Activated CD4-positive, CD25-positive, alpha-beta regulatory T cell treated with anti-CD3 and anti-CD28 coated beads, Interleukin-2, amount 50 U/mL, for 72 hours (primary cell): ENCODE results near the gene LAGE3.

ENCODE experiments used
- DNase-seq: peaks from one replicate; pipeline ENCODE4 v3.0.0; 2021

LAGE3 gene

GRCh38 chrX:154478728-154479622, at the start of gene LAGE3:
Gene LAGE3 (minus strand): TSS chrX:154479281. CDS start chrX:154478915, 366 bp downstream.
- peak; percentile 97 for DNase-seq

DNA sequence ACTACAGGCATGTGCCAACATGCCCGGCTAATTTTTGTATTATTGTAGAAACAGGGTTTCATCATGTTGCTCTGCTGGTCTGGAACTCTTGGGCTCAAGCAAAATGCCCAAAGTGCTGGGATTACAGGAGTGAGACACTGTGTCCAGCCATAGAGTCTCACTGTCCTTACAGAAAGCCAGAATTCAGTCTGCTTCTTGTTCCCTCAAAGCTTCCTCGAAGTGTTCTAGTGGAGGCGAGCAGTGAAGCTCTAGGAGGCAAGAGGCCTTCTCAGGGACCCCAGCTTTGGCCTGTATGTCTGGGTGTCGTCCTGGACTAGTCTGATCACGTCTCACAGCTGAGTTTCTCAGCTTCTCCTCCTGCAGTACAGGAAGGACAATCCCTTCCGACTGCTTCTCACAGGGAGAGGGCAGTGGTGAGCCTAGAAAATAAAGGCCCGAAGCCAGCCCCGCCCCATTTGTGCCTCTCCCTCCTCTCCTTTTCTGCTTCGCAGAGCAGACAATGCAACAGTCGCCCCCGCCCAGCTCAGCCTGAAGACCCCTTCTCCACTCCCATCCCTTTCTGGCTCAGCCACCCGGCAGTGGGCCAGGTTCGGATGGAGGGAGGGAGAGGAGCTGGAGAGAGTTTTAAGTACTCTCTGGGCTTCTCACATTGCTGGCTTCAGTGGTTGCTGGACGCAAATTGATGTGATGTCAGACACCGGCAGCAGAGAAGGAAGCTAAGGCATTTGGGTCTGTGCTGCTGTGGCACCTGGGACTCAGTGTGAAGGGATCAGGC, 48.0 kb upstream of the LAGE3 start:
- DNase-seq: peak; percentile 48

DNA sequence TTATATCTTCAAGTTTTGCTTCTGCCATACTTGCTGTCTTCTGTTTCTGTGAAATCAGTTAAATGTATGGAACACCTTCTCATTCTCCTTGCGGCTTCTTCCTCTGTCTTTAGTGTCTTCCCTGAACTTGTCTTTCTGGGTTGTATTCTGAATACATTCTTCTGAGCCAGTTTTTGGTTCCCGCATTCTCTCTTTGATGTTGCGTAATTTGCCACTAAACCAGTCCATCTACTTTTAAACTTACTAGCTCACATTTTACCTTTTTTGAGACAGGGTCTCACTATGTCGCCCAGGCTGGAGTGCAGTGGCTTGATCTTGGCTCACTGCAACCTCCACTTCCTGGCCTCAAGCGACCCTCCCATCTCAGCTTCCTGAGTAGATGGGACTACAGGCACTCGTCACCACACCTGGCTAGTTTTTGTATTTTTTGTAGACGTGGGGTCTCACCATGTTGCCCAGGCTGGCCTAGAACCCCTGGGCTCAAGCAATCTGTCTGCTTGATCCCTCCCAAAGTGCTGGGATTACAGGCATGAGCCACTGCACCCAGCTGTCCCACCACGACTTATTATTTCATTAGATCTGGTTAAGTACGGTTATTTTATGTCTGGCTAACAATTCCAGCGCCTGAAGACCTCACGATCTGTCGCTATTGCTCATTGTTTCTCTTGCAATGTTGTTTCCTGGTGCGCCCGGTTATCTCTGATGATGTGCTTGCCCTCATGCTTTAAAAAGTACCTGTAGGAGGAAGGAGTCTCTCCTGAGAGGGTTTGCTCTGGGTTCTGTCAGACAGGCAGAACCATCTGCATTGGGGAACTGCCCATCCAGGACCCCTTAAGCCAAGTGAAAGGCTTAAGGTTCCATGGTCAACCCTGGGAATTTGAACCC, 46.8 kb upstream of the LAGE3 start:
- DNase-seq: no peak

DNA sequence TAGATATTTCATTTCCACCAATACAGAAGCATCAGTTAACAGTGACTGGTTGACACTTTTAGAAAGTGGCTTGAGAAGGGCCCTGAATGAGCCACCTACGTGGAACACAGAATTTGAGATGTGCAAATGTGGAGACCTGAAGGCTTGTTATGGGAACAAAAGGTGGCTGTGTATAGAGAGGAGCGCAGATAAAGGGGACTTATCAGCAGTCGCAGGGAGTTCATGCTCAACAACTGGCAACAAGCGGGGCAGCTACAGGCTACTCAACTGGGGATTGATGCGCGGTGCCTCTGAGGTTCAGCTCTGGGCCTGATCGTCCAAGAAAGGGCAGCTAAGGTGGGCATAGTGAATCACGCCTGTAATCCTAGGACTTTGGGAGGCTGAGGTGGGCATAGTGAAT, 40.3 kb upstream of the LAGE3 start:
- DNase-seq: no peak

DNA sequence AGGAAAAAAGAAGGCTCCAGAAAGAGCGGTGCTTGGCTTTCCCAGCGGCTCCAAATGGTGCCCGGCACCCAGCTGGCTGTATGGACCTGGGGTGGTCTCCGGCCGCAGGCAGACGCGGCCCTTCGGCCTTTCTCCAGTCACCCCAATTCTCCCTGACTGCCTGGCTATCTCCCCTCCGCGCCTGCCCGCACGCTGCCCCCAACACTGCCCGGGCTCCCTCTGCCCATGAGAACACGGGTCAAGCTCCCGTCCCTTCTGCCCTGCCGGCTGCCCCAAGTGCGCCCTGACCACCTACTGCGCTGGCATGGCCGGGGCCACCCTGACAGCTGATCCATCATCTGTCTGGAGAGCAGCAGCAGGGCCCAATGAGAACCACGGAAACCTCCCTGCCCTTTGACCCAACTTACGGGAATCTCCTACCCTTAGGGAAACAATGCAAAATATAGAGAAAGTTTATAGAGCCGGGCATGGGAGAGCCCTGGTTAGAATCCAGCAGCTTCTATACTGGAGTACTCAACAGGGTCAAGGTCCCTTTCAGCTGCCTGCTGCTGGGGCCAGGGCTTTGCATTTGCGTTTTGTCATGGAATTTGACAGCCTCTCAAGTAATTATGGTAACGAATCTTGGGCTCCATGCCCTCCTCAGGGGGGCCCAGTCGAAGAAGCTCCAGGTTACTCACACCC, 38.2 kb upstream of the LAGE3 start:
- DNase-seq: no peak

DNA sequence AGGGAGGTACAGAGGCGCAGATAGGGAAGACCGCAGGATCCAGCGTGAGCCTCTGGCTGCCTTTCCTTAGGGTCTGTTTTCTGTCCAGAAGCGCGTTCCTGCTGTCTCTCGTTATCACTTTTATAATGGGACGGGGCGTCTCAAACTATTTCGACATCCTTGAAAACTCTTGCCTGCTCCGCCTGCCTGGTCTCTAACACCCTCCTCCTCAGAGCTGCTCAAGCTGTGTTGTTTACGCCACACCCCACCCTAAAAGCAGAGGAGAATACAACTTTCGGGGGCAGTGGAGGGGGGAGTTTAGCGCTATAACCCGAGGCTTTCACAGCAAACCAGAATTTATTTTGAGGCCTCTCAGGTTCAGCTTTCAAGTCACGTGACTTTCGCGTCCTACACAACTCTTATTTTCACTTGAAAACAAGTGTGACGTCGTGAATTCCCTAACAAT, 37.6 kb upstream of the LAGE3 start:
- DNase-seq: no peak

DNA sequence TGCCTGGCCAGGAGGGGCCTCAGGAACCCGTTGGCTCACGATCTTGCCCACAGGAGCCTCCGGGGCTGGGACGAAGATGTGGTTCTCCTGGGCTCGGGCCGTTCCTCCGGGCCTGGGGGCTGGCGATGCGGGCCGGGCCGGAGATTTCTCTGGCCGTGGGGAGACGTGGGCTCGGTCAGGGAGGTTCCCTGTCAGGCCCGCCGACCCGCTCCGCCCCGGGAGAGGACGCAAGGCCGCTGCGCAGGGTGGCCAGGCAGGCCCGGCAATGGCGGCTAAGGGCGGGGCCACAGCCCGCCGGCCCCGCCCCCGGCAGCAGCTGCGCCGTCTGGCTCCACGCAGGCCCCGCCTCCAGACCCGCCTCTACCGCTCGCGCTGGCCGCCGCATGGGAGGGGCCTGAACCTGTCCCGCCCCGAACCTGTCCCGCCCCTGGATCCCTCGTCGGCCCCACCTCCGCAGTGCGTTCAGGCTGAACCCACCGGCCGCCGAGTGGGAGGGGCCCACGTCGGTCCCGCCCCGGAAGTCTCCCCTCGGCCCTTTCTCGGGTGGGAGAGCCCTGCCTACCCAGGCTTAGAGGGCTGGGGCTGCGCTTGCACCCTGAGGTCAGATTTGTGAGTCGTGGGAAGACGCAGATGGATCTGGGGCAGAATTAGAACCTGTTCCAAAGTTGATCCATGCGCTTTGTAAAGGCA, 37.0 kb upstream of the LAGE3 start, which contains the start of gene FAM3A:
TSS of gene FAM3A (minus strand) at position 267 of the 690 bp plus-strand sequence. CDS start 460 bp downstream, outside the sequence.
- DNase-seq: peak; percentile 89

GRCh38 chrX:154515090-154515965, 36.2 kb upstream of the LAGE3 start:
- no peak for DNase-seq

DNA sequence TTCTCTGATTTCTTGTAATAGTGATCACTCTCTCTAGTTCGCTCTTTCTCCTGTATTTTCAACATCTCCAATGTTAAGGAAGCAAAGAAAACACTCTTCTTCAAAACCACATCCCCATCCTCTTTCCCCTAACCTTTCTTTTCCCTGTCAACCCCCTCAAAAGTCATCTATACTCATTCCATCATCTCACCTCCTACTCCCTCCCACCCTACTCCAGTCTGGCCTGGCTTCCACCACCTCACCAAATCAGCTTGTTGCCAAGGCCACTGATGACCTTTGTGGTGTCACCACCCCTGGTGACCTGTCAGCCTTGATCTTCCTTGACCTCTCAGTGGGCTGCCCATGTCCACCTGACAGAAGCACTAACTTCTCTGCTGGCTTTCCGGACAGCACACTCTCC, 34.6 kb upstream of the LAGE3 start:
- no peak for DNase-seq

DNA sequence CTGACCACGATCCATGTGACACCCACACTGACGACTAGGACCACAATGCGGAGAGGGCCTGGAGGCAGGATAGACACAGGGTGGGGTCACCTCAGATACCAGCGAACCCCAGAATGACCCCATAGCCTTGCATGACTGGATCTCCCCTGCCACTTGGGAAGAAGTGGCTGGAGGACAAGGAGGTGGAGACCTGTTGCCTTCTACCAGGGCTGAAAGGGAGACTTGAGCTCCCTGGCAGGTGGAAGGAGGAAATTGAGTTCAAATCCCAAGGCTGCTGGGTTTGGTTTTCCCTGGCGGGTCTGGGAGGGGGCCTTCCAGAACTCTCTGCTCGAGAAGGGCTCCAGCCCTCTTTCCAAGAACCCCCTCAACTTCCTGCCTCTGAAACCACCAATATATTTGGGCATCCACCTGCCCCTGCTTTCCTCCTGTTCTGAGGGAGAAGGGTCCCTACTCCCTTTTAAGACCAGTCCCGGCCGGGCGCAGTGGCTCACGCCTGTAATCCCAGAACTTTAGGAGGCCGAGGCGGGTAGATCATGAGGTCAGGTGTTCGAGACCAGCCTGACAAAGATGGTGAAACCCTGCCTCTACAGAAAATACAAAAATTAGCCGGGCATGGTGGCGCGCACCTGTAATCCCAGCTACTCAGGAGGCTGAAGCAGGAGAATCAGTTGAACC, 33.9 kb upstream of the LAGE3 start:
- no peak for DNase-seq

DNA sequence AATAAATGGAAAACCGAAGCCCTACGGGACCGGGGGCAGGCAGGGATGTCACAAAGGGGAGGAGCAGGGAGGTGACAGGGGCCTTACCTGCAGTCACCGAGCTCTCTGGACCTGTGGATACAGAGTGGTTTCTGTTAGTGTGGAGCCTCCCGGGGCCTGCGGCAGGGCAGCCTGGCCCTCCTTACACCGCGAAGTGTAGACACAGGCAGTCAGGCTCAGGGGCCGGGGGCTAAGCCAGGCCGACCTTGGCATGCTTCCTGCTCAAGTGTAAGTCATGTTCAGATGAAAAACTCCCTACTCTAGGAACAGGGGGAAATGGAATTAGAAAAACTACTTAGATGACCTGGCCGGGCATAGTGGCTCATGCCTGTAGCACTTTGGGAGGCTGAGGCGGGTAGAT, 32.7 kb upstream of the LAGE3 start:
- no peak for DNase-seq

DNA sequence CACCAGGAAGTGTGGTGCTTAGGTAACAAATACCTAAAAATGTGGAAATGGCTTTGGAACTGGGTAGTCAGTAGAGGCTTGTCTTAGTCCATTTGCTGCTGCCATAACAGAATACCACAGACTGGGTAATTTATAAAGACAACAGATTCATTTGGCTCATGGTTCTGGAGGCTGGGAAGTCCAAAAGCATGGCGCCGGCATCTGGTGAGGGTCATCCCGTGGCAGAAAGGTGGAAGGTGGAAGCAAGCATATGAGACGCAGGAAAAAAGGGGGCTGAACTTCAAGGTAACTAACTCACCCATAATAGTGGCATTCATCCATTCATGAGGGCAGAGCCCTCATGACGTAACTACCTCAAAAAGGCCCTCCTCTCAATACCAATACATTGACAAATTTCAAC, 30.4 kb upstream of the LAGE3 start:
- no peak for DNase-seq

GRCh38 chrX:154508384-154508745, 29.3 kb upstream of the LAGE3 start:
- DNase-seq: no peak

GRCh38 chrX:154507673-154508383, 28.7 kb upstream of the LAGE3 start:
- DNase-seq: no peak

GRCh38 chrX:154506483-154507332, 27.6 kb upstream of the LAGE3 start:
- DNase-seq: no peak

- DNase-seq: no peak
Observed at GRCh38 chrX:154505734-154506133, 26.7 kb upstream of the LAGE3 start.

GRCh38 chrX:154502989-154503388, 23.9 kb upstream of the LAGE3 start:
- DNase-seq: no peak

- DNase-seq: no peak
Observed at GRCh38 chrX:154502098-154502497, 23.0 kb upstream of the LAGE3 start.
